ENCODE results near the gene MIP.

DNA sequence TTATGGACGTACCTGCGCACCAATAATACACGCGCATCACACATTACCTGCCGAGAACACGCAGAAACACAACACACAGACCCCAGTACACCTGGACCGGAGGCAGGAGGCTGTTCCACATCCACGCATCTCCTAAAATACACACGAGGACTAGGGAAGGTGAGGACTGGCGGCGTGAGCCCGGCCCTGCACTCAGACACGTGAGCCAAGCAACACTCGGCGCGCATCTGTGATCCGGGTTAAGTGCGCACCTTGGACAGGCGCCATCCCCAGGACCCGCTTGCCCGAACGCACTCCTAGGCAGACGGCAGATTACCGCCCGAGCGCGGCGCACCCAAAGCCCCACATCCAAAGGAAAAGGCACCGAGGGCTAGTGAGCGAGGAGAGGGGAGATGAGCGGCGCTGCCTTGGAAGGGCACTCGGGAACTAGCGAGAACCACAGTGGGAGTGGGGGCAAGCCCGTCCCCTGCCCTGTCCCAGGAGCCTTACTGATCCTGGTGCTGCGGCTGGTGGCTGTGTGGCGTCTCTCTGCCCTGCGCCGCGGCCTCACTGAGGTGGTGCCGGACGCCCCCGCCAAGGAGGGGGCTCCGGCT is 33.1 kb upstream of the MIP start:
- TF ChIP-seq, protein P1, sequence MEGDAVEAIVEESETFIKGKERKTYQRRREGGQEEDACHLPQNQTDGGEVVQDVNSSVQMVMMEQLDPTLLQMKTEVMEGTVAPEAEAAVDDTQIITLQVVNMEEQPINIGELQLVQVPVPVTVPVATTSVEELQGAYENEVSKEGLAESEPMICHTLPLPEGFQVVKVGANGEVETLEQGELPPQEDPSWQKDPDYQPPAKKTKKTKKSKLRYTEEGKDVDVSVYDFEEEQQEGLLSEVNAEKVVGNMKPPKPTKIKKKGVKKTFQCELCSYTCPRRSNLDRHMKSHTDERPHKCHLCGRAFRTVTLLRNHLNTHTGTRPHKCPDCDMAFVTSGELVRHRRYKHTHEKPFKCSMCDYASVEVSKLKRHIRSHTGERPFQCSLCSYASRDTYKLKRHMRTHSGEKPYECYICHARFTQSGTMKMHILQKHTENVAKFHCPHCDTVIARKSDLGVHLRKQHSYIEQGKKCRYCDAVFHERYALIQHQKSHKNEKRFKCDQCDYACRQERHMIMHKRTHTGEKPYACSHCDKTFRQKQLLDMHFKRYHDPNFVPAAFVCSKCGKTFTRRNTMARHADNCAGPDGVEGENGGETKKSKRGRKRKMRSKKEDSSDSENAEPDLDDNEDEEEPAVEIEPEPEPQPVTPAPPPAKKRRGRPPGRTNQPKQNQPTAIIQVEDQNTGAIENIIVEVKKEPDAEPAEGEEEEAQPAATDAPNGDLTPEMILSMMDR (conservative IDR thresholded peaks at IDR 0.05 in 1 of 2, IDR thresholded peaks at IDR 0.05 in 1 of 2; ENCODE audit: low read depth in 1 of 2, low read length in 2 of 2), result no peak
- peak; percentile 74 for TF ChIP-seq EZH2 (IDR thresholded peaks at IDR 0.05; ENCODE audit: low read length, missing control alignments)
